Fibroblast of the conjunctiva (primary cell): ENCODE data around the gene CCL26.
"Not testable (repeated sequence)": the region's sequence is repeated elsewhere in the genome, so short reads cannot be mapped to it uniquely, and the experiment has no call there.

Source experiments
- DNase-seq: peaks from one replicate; pipeline ENCODE4 v3.0.0-alpha.2; 2010; ENCODE audit warnings: low read depth

The CCL26 gene

DNA sequence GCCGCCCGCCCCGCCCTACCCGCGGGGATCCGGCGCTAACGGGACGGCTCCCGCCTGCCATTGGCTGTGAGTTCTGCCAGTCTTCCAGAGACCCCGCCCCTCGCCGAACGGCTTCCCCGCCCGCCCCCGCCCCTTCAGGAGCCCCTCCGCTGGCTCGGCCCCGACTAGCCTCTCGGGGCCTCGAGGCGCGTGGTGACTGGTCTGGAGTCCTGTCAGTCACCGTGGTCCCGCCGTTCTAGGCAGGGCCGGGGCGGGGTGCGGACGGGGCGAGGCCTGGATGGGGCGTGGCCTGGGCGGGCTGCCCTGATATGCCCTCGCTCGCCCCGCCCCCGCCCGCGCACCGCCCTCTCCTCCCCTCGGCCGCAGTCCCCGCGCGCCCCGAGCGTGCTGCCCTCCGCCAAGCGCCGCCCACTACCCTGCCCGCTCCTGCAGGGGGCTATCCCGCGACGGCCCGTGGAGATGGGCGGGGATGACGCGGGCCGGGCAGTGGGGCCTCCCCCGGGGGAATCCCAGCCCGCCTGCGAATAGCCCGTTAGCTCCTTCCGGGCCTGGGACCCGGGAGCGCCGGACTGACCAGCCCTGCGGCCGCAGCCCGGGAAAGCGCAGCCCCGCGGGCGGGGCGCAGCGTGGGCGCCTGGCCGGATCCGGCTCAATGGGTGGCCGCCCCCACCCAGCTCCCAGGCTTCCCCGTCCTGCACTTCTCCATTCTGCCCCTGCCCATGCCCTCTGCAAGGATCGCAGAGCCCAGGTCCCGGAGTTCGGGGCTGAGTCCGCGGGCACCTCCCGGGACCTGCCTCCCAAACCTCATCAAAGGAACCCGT is 32.8 kb downstream of the CCL26 start:
- DNase-seq = peak; percentile 97

DNA sequence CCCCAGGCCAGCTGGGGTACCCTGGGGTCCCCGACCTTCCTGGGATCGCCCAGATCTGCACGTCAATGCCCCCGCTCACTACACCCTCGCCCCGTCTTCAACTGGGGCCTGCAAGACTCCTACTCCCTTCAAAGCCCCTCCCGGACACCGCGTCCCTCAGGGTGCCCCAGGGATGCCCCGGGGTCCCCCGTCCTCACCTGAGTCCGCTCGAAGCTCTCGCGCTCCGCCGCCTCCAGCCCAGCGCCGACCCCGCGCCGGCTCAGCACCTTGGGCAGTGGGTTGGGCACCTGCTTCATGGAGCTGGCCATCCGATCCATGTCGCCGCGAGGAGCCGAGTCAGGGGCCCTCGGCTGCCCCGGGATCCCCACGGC is 33.4 kb downstream of the CCL26 start, which contains the start of gene HIP1:
TSS of gene HIP1 (minus strand) at position 338 of the 371 bp plus-strand sequence. CDS start at position 317, 21 bp downstream.
- DNase-seq = no peak

DNA sequence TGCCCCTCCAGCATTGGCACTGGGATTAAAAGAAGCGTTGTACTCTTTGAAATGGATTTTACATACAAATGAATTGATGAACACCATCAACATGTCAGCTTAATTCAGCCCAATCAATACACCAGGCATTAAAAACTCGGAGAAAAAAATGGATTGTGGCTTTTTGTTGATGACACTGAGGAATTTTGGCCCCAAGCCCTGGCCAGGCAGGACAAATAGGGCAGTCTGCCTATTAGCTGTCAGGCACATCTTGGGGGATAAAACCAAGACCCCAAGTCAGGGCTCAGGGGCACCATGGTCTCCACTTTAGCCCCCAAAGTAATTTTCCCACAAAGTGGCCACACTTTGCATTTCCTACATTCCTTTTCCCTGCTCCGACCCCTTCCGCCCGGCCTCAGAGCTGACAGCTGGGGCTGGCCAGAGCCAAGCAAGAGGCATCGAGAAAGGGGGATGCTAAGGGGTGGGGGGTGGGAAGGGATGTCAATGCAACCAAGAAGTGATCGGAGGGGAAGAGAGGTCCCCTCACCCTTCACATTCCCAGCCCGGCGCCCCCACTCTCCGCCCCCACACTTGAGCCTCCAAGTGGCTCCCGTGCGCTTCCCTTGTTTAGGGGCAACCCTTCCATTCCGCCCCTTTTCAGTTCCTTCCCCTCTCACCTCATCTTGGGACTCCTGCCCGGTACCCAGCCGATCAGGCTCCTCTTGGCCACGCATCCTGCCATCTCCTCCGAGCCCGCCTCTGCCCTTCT is 34.0 kb downstream of the CCL26 start:
- DNase-seq = no peak

DNA sequence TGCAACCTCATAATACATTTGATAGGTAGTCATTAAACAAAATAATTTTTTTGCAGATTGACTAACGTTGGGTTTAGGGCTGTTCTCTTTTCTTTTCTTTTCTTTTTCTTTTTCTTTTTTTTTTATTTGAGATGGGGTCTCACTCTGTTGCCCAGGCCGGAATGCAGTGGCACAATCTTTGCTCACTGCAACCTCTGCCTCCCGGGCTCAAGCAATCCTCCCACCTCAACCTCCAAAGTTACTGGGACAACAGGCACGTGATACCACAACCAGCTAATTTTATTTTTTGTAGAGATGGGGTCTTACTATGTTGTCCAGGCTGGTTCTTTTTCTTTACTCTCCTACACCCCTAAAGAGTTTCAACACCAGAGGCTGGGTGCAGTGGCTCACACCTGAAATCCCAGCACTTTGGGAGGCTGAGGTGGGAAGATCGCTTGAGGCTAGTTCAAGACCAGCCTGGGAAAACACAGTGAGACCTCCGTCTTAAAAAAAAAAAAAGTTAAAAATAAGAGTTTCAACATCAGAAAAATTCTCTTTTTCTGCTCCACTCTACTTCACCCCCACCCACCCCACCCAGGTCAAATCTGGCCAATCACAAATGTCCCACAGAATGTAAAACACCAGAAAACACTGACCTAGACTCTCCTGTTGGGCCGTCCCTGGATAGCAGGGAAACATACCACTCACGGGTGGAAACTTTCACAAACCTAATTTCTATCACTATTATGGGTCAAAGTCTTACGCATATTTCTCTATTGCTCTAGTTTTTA is 36.2 kb downstream of the CCL26 start:
- no peak for DNase-seq

DNA sequence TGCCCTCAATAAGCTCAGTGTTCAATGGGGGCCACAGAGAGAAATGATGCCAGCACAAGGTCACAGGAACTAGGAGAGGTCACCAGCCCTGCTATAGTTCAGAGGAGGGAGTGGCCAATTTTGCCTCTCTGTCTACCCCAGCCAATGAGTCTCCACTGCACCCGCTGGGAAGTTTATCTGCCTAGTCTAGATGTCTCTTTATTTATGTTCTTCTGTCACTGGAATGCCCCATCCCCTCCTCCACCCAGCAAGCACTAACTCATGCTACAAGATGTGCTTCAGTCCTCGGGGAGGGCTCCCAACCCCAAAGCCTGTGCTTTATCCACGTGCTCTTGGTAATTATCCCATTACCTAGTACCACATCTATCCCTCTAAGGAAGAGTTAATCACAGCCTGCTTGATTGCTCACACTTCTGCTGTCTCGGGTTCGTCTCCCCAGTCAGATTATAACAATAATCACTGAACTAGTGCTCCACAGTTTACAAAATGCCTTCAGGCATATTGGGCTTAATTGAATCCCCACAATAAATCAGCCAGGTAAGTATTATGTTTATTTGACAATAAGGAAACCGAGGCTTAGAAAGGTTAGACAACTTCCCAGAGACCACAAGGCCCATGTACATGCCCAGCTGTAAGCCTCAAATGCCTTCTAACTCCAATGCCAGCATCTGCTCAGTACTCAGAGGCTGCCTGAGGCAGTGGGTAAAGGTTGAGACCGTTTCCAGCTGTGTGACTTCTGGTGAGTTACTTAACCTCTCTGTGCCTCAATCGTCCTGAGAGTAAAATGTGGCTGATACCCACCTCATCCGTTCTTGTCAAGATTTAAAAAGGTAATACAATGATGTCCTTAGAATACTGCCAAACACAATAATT is 37.2 kb downstream of the CCL26 start:
- DNase-seq = peak; percentile 21

DNA sequence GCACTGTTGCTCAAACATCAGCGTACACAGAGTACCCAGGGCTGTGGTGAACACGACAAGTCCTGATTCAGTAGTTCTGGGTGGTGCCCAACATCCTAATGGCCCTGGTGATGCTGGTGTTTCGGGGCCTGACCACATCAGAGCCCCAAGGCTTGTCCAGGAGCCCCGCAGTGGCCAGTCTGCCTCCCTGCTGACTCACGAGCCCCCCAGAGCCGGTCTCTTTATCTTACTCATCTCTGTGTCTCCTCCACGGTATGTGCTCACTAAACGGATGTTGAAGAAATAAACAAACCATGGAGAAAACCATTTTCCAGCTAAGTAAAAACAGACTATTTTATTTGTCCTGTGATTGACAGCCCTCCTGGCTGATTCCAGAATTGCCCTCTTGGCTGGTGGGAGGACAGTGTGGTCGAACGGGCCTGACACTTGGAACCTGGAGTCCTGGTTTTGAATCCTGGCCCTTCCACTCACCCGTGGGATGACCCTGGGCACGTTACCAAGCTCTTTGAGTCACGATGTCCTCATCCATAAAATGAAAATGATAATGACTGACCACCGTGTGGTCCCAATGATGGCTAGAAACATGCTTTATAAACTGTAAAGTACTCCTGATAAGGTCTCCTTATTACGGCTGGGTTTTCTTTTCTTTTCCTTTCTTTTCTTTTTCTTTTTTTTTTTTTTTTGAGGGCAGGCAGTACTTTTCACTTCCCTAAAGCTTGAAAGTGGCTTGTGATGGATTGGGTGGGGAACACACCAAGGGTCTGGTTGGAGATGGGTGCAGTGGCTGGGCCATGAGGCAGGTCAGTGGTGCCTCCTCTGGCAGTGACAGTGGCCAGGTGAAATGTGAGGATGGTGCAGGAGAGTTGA is 39.0 kb downstream of the CCL26 start:
- peak; percentile 51 for DNase-seq

DNA sequence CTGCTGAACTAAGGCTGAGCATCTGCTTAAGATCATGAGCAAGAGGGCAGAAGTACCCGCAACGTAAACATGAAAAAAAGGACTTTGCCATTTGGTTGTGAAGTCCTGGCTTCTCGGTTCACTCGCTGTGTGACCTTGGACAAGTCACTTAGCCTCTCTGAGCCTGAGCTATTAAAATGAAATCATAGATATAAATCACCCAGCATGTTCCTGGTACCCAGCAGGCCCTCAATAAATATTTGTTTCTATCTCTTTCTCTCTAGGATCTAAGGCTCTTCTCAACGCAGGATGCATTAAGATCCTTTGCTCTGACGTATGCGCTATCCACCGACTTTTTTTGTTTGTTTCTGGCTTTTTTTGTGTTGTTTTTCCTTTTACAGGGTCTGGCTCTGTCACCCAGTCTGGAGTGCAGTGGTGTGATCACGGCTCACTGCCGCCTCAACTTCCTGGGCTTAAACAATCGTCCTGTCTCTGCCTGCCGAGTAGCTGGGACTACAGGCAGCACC is 39.9 kb downstream of the CCL26 start:
- DNase-seq = no peak

DNA sequence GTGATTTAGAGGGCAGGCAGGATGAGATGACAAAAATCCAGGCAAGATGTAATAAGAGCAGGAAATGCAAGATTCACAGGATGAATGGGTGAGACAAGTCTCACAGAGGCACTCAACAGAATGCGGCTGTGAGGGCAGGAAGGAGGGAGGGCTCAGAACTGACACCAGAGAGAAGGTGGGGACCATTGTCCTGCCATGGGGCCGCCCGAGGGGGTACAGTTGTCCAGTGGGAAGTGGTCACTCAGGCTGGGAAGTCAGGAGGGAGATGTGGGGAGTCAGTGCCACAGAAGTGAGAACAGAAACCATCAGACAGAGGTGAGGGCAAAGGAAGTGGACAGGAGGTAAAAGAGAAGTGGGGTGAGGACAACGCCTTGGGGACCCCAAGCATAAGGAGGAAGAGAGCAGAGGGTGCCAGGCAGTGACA is 42.1 kb downstream of the CCL26 start:
- no peak for DNase-seq

DNA sequence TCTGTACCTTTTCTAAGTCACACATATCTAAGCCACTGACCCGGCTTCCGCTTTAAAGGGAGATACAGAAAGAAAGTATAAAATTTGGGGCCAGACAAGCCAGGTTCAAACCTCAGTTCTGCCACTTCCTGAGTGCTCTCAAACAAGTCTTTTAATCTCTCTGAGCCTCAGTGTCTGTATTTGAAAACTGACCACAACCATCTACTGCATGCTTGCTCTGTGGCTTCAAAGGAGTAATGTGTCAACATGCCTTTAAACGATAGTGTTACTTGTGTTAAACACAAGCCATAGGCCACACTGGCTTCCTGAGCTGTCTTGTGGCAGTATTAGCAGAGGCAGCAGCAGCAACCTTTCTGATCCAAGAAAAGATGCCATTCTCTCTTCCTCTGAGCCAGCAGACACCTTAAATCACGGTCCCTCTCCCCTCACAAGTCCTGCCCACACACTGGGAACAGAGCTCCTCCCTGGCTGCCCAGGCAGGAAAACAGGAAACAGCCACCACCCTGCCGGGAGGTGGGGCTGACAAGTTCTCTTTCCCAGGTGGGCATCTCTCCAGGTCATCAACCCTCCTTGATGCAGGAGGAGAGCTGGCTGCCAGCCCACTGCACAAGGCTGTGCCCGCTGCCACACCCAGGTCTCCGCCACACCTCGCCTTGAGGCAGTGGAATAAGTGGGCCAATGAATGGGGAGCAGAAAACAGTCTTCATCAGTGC is 44.0 kb downstream of the CCL26 start:
- DNase-seq = no peak

DNA sequence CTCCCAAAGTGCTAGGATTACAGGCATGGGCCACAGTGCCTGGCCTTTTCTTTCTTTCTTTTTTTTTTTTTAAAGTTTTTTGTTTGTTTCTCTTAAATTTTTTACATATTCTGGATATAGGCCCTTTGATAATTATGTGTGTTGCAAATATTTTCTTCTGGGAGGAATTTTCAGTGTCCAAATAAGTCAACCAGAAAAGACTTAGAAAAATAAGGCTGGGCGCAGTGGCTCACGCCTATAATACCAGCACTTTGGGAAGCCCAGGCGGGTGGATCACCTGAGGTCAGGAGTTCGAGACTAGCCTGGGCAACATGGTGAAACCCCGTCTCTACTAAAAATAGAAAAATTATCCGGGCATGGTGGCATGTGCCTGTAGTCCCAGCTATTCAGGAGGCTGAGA is 44.7 kb downstream of the CCL26 start:
- not testable (repeated sequence) for DNase-seq

DNA sequence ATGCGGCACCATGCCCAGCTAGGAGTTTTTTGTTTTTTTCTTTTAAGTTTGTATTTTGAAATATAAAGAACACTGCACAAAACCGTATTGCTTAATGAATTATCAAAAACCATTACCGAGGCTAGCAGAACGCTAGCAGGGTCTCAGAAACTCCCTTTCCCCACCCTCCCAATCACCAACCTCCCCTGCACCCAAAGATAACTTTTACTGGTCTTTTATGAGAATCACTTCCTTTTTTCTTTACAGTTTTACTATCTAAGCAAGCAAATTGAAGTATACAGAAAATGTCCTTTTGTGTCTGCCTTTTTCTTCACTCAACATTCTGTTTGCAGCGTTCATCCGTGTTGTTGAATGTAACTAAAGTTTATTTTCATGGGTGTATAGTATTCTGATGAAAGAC is 46.7 kb downstream of the CCL26 start:
- no peak for DNase-seq

DNA sequence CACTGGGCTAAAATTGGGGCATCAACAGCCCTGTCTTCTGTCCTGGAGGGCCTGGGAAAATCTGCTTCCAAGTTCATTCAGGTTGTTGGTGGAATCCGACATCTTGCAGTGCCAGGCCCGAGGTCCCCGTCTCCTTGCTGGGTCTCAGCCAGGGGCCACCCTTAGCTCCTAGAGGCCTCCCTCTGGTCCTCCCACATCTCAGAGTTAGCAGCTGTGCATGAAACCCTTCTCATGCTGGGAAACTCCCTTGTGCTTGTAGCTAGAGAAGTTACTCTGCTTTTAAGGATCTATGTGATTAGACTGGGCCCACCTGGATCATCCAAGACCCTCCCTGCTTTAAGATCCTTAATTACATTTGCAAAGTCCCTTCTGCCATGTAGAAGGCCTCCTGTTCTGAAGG is 48.6 kb downstream of the CCL26 start:
- no peak for DNase-seq

DNA sequence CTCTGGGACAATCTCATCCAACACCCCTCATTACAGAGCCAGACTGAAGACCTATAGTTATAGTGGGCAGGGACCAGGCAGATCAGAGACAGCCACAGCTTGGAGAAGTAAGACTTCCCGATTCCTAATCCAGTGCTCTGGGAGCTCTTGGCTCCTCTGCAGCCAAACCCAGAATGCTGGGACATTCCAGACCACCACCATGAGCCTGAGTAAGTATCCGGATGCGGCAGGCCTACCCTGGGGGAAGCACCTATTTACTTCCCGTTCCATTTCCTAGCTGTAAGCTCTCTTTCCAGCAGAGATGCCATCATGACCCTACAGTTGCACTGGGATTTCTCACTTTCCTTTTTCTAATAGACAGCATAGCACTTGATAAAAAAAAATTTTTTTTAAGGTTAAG is 49.6 kb downstream of the CCL26 start:
- DNase-seq = no peak

DNA sequence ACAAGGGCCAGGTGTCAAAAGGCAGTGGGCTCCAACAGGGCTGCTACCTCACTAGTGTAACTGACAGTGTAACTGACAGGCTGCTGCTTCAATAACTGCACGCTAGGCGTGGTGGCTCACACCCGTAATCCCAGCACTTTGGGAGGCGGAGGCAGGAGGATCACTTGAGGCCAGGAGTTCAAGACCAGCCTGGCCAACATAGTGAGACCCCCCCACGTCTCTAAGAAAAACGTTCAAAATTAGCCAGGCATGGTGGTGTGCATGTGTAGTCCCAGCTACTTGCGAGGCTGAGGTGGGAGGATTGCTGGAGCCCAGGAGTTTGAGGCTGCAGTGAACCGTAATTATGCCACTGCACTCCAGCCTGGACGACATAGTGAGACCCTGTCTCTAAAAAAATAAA is 50.1 kb downstream of the CCL26 start:
- not testable (repeated sequence) for DNase-seq

DNA sequence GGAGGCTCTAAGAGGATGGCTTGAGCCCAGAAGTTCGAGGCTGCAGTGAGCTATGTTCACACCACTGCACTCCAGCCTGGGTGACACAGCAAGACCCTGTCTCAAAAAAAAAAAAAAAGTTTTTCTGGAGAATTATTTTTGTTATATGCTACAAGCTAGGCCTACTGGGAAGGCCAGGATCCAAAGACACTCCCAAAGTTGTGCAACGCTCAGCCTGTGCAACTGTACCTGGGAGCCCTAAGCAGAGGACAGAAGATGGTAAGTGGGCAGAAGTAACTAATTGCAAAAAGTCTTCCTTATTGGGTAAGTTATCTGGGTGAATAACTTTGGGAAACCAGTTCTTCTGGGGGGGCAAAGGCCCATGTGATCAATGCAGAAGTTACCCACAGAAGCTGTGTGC is 50.6 kb downstream of the CCL26 start:
- DNase-seq = no peak

DNA sequence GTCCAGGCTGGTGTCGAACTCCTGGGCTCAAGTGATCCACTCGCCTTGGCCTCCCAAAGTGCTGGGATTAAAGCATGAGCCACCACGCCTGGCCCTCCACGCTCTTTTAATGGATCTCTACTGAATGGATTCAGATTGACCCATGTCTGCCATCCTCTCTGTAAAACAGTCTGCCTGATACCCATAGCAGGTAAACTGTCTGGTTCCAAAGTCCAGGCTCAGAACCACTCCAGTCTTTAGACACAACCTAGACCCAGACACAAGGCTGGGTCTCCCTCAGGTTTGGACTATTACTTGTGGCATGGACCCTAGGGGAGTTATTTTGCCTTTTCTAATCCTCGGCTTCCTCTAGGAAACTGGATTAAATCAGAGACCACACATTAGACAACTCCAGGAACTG is 52.4 kb downstream of the CCL26 start:
- DNase-seq = no peak
